MG63 (cell line): ENCODE data around the gene HDAC9. TPM values are rescaled to one million over a fixed set of nuclear protein-coding genes. Genes with fewer than 3 reads are reported as not detected.
"Not testable (repeated sequence)": the region's sequence is repeated elsewhere in the genome, so short reads cannot be mapped to it uniquely, and the experiment has no call there.

Experiments used
- DNase-seq: peaks from one replicate; pipeline ENCODE4 v3.0.0-alpha.2; 2020
- H3K27me3 ChIP-seq: fragments of 250-450 bp; sonication (Bioruptor Pico); 2 replicates; pipeline ENCODE4 v1.5.1; 2020; ENCODE audit warnings: mild to moderate bottlenecking, moderate library complexity
- H3K36me3 ChIP-seq: fragments of 250-450 bp; sonication (Bioruptor Pico); 2 replicates; pipeline ENCODE4 v1.5.1; 2020; ENCODE audit warnings: mild to moderate bottlenecking, moderate library complexity
- H3K4me3 ChIP-seq: fragments of 250-450 bp; sonication (Bioruptor Pico); 2 replicates; pipeline ENCODE4 v1.5.1; 2020; ENCODE audit warnings: mild to moderate bottlenecking, moderate library complexity
- H3K9me3 ChIP-seq: fragments of 250-450 bp; sonication (Bioruptor Pico); 2 replicates; pipeline ENCODE4 v1.5.1; 2020; ENCODE audit warnings: mild to moderate bottlenecking, moderate library complexity
- total RNA-seq: library from RNA; depleted of rRNA; stranded (reverse); fragments of >200 nt; shearing (Covaris generic); gene quantifications from 2 replicates; pipeline ENCODE4 v1.2.3, GENCODE V29; 2014; ENCODE audit warnings: low replicate concordance

The HDAC9 gene
- total RNA-seq, 1 experiment from 2014 or later = 0.03 TPM

DNA sequence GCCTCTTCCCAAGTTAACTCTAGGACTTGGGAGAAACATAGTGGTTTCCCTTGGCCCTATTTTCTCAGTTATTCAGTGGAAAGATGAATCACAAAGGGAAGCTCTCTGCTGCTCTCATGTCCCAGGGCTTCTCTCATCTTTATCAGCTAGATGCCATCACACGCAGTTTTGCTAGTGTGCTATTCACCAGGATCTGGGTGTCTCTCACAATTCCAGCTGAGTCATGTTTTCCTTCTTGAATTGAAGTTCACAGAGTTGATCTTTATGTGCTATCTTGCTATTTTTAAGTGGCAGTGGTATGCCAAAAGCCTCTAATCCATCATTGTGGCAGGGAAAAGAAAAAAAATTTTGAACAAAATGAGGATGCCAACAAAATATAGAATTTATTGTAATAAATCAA lies 520.6 kb downstream of the HDAC9 start:
- H3K4me3 ChIP-seq = no peak overlapping the region
- DNase-seq = no peak
- H3K36me3 ChIP-seq = no peaks in the 10 kb centered on the region
- H3K9me3 ChIP-seq = peaks cover 13% of the 10 kb centered on the region; the same call in 1 of the 2 replicates
- no peaks in the 10 kb centered on the region for H3K27me3 ChIP-seq

DNA sequence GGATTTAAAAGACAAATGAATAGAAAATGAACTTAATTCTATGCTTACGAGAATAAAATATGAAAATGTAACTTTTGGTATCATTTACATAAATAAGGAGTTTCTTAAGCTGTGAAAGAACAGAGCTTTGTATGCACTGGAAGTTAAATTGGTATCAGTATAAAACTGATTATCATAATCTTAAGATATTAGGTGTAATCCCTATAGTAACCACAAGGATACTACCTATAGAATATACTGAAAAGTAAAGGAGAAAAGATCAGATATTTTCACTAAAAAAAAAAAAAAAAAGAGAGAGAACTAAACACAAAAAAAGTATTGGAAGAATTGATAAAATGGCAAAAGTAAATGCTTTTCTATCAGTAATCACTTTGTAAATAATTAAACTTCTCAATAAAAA lies 521.8 kb downstream of the HDAC9 start:
- no peak for DNase-seq

DNA sequence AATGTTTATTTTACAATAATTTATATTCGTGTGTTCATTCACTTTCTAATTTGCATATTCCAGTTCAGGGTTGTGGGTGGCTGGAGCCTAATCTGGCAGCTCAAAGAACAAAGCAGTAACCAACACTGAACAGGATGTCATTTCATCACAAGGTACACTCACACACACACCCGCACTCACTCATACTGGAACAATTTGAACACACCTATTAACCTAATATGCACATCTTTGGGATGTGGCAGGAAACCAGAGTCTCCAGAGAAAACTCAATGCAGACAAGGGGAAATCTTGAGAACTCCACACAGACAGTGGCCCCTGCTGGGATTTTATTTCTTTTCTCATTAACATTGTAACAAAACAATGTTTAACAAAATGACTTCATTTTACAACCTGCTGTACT lies 524.5 kb downstream of the HDAC9 start:
- H3K4me3 ChIP-seq = no peak overlapping the region
- H3K27me3 ChIP-seq = no peaks in the 10 kb centered on the region
- no peak for DNase-seq
- H3K36me3 ChIP-seq = no peaks in the 10 kb centered on the region
- peaks cover 13% of the 10 kb centered on the region; the same call in 1 of the 2 replicates for H3K9me3 ChIP-seq

More for the DNA sequence above, 521.8 kb downstream of the HDAC9 start:
- H3K4me3 ChIP-seq = no peak overlapping the region
- no peaks in the 10 kb centered on the region for H3K27me3 ChIP-seq
- H3K9me3 ChIP-seq = peaks cover 13% of the 10 kb centered on the region; the same call in 1 of the 2 replicates
- H3K36me3 ChIP-seq = no peaks in the 10 kb centered on the region

DNA sequence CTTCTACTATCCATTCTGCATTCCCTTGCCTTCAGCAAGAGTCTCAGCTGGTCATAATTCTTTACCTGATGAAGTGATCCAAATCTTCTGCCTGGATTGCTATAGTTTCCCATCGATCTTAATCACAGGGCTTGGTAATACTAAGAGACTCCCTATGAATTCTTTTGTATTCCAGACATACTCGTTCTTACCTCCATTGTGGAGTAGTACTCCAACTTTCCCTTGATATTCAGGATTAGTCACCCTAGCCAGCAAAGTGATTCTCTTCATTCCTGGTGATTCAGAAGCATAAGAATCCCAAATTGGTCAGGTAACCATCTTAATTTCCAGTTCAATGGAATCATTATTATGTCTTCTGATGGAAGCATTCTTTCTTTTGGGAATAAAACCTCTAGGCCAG lies 525.2 kb downstream of the HDAC9 start:
- Histone ChIP-seq H3K36me3 (no peaks in the 10 kb centered on the region), H3K27me3 (no peaks in the 10 kb centered on the region), H3K9me3 (peaks cover 10% of the 10 kb centered on the region; the same call in 1 of the 2 replicates), H3K4me3 (no peak overlapping the region)
- DNase-seq = no peak

DNA sequence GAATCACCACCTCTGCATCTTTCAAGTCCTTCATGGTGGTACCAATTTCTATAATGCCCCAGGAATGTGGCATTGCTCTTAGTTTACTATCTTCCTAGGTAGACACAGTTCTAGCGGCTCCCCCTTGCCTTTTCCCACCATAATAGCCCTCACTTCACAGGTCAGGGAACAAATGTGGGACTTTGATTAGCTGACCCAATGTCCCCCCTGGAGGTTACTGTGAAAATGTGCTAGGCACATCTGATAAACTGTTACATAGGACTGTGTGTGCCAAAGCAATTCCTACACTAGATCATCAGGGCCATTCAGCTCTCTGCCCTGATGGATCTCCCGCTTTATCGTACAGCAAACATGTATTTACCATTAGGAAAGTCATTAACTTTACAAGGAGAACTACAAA lies 527.9 kb downstream of the HDAC9 start:
- no peak overlapping the region for H3K4me3 ChIP-seq
- no peak for DNase-seq
- no peaks in the 10 kb centered on the region for H3K36me3 ChIP-seq
- no peaks in the 10 kb centered on the region for H3K9me3 ChIP-seq
- no peaks in the 10 kb centered on the region for H3K27me3 ChIP-seq

DNA sequence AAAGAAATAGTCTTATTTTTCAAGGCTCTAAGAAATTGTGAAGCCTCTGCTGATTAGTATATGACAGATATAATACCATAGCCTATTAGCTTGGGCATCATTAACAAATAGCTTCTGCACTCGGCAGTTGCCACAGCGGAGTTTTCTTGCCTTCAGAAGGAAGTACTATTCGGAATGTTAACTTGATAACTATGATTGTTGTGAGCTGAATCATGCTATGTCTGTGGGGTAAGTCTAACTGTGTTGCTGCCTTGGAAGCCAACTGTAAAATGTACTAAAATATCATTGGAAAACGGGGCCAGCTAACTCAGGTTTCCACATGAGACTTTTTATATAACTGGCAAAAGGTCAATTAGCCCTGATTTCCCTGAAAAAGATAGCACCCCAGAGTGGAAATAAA lies 528.7 kb downstream of the HDAC9 start:
- Histone ChIP-seq H3K4me3 (no peak overlapping the region), H3K9me3 (no peaks in the 10 kb centered on the region), H3K27me3 (no peaks in the 10 kb centered on the region), H3K36me3 (no peaks in the 10 kb centered on the region)
- no peak for DNase-seq

DNA sequence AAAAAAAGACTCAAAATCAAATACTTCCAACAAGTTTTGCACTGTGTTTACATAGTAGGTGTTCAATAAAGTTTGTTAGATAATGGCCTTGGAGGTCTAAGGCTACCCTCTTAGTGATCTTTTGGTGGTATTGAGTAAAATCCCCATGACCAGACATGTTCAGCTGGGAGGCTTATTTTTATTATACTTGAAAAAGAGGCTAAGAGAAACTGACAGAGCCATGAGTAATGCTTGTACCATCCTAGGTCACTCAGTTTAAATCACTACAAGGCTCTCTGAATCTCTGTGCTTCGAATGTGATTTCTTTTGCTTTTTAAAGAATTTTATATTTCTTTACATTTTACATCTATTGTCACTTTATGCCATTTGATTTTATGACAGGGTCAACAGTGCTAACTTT lies 531.3 kb downstream of the HDAC9 start:
- Histone ChIP-seq H3K27me3 (no peaks in the 10 kb centered on the region), H3K9me3 (no peaks in the 10 kb centered on the region), H3K4me3 (no peak overlapping the region), H3K36me3 (no peaks in the 10 kb centered on the region)
- DNase-seq = no peak

DNA sequence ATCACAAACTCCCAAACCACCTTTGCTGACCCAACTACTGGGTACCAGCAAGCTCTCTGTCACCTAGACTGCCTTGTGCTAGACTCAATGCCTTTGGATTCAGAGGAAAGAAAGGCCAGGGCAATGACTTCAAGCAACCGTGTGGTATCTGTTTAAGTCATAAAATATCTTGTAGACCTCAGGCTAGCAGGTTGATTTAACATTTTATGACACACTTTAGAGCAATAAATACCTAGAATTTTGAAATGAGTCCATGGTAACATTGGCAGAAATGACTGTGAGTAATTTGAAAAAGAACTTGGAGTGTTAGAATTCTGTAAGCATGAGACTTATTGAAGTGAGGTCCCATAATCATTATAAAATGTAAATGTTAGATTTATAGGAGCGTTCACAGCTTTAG lies 534.7 kb downstream of the HDAC9 start:
- no peak for DNase-seq
- H3K36me3 ChIP-seq = no peaks in the 10 kb centered on the region
- H3K4me3 ChIP-seq = no peak overlapping the region
- H3K9me3 ChIP-seq = peaks cover 5% of the 10 kb centered on the region; the same call in 1 of the 2 replicates
- H3K27me3 ChIP-seq = no peaks in the 10 kb centered on the region

DNA sequence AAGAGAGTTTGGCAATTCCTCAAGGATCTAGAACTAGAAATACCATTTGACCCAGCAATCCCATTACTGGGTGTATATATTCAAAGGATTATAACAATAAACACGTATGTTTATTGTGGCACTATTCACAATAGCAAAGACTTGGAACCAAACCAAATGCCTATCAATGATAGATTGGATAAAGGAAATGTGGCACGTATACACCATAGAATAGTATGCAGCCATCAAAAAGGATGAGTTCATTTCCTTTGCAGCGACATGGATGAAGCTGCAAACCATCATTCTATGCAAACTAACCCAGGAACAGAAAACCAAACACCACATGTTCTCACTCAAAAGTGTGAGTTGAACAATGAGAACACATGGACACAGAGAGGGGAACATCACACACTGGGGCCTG lies 537.4 kb downstream of the HDAC9 start:
- not testable (repeated sequence) for DNase-seq, H3K36me3 ChIP-seq, H3K27me3 ChIP-seq, H3K4me3 ChIP-seq, H3K9me3 ChIP-seq

DNA sequence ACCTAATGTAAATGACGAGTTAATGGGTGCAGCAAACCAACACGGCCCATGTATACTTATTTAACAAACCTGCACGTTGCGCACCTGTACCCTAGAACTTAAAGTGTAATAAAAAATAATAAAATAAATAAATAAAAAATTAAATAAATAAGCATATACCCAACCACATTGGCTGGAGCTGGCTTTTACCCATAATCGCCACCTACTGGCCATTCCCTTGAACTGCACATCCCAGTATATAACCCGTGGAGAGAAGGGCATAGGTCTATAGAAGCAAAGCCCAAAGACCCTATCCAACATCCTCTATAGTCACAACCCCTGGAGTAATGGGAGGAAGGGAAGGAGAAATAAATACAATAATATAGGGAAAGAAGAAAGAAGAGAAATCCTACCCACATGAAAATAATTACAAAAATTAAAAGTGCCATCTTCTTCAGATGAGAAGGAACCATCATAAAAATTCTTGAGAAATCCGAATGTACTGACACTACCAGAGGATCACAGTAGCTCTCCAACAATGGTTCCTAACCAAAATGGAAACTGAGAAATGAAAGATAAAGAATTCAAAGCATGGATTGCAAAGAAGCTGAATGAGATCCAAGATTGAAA lies 556.3 kb downstream of the HDAC9 start:
- Histone ChIP-seq H3K27me3 (no peaks in the 10 kb centered on the region), H3K36me3 (no peaks in the 10 kb centered on the region), H3K9me3 (peaks cover 3% of the 10 kb centered on the region; the same call in 1 of the 2 replicates), H3K4me3 (no peak overlapping the region)
- peak; percentile 20 for DNase-seq
